CD4-positive, alpha-beta T cell treated with Interleukin-4 for 4 hours (primary cell): ENCODE measurements around the gene ALKBH3.

Experiments used
- DNase-seq: peaks from one replicate; pipeline ENCODE4 v3.0.0-alpha.2; 2020

The ALKBH3 gene

DNA sequence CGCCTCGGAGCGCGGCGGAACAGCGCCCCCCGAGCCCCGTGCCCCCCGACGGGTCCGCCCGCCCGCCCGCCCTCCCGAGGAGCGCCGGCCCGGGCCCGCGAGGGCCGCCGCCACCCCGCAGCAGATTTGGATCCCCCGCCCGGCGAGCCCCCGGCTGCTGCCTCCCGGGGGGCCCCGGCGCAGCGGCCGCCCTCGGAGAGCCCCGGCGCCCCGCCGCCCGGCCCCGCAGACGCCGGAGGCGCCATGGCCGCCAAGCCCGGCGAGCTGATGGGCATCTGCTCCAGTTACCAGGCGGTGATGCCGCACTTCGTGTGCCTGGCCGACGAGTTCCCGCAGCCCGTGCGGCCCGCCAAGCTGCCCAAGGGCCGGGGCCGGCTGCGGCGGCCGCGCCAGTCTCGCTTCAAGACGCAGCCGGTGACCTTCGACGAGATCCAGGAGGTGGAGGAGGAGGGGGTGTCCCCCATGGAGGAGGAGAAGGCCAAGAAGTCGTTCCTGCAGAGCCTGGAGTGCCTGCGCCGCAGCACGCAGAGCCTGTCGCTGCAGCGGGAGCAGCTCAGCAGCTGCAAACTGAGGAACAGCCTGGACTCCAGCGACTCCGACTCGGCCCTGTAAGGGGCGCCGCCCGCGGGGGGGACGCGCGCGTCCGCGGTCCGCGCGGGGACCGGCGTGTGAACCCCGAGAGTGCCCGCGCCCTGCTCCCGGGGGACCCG is 62.2 kb downstream of the ALKBH3 start:
- no peak for DNase-seq

DNA sequence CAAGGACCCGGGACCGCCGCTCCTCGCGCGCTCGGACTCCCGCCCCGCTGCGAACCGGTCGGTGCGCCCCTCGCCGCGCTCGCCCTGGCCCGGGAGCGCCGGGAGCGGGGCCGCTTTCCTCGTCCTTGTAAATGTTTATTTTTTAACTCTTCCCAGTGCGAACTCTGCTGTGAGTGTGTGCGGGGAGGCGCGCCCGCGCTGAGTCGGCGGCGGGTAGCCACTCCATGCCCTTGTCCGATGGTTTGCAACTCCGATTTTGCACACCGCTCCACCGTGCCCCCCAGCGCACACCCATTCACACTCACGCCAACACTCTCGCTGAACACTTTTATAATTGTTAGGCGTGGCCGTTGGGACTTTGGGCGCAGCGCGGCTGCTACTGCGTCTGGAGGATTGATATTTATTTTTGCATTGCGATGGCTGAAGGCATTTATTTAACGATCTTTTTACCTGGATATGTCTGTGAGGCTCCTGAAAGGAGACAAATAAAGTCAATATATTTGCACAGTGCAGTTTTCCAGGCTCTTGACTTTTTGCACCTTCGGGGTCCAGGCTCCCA is 62.8 kb downstream of the ALKBH3 start:
- DNase-seq, result no peak

DNA sequence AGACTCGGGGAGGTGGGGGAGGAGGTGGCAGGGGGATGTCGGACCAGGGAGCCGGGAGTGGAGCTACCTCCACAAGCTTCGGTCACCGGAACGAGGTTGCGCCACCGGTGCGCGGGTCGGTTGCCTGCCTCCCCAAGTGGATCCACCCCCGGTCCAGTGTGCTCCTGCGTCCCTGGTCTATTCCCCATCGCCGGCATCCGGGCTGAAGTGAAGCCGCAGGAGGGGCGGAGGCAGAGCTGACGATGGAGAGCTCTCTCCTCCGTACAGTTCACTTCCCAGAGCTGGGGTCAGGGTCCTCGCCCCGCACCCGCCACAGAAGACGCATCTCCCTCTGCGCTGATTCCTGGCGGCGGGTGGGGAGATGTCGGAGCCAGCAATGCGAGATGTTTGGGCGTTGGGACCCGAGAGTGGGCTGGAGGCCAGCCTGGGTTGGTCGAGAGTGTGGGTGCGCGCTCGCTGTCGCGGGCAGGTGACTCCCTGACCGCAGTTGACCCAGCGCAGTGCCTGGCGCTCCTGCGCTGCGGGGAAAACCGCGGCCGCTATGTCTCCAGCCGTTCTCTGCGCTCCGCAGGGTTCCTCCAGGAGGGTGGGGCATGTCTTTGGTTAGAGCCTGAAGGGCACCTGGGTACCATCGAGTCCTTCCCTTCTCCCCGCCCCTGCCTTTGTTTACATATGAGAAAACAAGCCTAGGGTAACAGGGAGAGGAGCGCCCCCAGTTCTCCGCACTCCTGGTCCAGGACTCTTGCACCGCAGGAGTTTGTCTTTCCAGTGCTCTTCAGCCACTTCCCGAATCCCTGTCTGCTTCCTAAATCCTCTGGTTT is 63.5 kb downstream of the ALKBH3 start:
- no peak for DNase-seq

DNA sequence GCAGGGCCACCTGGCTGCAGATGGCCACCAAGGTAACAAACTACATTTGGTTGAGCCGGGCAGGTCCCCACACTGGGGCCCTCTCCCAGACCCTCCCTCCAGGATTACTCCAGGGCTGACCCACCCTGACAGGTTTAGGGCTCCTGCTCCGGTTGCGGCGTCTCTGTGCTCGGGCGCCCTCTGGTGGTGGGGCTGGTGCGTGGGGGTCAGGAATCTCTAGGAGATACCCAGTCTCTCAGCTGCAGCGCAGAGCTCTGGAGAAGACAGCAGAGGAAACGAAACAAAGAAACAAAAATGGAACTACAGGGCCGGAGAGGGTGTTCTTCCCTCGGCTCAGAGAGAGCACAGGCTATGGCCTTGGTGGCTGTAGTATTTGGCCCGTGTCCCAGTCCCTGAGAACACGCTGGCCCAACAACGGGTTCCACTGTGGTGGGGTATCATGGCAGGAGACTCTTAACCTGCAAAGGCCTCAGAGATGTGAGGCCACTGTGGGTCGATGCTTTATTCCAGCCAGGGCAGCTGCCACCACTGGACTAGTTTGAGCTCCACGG is 64.2 kb downstream of the ALKBH3 start:
- DNase-seq, result peak; percentile 38

DNA sequence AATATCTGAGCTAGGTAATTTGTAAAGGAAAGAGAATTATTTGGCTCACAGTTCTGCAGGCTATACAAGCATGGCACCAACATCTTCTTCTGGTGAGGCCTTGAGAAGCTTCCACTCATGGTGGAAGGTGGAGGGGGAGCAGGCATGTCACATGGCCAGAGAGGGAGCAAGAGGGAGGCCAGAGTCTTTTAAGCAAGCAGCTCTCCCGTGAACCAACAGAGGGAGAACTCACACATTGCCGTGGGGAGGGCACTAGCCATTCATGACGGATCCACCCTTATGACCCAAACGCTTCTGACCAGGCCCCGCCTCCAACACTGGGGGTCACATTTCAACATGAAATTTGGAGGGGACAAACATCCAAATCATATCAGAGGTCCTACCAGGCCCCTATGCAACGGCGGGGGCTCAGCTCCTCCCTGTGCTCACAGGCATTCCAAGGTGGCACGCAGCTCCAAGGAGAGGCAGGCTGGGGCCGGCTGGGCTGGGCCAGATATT is 66.4 kb downstream of the ALKBH3 start:
- no peak for DNase-seq

DNA sequence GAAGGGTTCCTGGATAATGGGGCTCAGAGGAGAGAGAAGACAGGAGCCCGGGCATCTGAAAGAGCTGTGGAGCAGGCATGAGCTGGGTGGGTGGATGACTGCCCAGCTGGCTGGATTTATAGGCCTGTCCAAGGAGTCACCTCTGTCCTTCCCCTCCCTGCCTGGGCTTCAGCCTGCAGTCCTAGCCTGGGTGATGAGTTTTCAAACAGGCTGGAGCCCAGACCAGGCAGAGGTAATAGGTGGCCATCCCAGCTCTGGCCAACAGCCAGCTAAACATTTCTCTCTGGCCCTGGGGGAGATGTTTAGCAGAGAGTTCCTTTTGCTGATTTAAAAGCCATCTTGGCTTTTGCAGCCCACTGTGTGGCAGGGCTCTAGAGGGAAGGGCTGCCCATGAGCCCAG is 67.2 kb downstream of the ALKBH3 start:
- DNase-seq, result no peak

DNA sequence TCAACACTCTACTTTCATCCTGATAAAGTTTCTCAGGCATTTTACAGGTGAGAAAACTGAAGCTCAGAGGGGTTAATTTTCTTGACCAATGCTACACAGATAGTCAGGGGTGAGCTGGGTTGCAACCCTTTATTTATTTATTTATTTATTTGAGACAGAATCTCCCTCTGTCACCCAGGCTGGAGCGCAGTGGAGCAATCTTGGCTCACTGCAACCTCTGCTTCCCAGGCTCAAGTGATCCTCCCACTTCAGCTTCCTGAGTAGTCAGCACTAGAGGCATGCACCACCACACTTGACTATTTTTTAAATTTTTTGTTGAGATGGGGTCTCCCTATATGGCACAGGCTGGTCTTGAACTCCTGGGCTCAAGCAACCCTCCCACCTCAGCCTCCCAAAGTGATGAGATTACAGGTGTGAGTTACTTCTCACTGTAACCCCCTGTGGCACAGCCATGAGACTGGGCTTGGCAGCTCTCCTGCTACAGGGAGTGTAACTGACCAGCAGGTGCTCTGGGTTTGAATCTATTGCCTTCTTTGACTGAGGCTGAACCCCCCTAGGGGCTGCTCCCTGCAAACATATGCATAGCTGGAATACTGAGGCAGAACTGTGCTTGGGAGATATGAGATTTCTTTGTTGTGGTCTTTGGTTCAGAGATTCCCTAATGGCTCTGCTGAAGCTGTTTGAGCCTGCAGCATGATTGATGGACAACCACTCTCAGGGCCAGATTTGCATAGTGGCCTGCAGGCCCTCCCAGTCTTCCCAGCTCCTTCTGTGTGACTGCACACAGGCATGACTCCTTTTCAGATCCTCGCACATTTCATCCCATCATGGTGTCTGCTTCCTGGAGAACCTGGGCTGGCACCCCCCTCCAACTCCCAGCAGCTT is 68.0 kb downstream of the ALKBH3 start:
- DNase-seq, result no peak

DNA sequence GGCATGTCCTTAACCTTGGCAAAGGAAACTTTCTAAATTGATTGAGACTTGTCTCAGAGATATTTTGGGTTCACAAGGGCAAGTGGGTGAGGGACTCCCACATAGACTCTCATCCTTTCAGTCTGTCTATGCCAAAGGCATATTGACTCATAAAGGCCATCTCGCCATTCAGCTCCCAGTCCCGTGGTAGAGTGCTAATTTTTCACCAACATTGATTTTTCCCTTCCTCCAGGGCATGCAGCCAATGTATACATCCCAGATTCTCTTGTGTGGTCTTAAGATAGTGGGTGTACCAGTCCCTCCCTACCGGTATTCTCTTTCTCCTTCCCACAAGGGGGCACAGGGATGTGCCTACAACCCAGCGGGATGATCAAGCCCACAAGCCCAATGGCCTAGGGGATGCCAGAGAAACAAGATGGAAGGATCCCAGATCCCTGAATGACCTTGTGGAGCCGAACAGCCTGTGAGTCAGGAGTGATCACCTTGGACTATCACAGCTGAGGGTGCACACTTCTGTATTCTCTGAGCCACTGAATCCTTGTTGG is 69.8 kb downstream of the ALKBH3 start:
- DNase-seq, result no peak

DNA sequence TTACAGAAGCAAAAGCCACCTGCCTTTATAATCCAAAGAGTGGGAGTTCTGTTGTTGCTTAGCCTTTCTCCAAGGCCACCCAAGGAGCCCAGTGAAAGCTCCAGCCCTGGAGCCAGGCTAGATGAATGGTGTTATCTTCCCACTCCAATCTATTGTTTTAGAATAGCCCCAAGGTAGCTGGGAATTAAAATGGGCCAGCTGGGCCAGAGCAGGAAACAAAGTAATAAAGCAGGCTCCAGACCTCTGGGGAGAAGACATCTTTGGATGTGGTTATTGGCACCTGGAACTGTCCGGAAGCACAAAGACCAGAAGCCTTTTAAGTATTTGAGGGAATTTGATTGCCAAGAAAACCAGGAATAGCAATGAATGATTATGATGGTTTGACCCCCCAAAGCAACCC is 70.6 kb downstream of the ALKBH3 start:
- DNase-seq, result no peak

DNA sequence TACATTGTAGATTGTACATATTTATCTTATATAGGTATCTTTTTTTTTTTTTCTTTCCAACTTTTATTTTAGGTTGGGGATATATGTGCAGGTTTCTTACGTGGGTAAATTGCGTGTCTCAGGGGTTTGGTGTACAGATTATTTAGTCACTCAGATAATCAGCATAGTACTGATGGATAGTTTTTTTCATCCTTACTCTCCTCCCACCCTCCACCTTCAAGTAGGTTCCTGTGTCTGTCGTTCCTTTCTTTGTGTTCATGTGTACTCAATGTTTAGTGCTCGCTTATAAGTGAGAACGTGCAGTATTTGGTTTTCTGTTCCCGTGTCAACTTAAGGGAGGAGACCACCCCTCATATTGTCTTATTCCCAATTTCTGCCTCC is 71.4 kb downstream of the ALKBH3 start:
- DNase-seq, result no peak

DNA sequence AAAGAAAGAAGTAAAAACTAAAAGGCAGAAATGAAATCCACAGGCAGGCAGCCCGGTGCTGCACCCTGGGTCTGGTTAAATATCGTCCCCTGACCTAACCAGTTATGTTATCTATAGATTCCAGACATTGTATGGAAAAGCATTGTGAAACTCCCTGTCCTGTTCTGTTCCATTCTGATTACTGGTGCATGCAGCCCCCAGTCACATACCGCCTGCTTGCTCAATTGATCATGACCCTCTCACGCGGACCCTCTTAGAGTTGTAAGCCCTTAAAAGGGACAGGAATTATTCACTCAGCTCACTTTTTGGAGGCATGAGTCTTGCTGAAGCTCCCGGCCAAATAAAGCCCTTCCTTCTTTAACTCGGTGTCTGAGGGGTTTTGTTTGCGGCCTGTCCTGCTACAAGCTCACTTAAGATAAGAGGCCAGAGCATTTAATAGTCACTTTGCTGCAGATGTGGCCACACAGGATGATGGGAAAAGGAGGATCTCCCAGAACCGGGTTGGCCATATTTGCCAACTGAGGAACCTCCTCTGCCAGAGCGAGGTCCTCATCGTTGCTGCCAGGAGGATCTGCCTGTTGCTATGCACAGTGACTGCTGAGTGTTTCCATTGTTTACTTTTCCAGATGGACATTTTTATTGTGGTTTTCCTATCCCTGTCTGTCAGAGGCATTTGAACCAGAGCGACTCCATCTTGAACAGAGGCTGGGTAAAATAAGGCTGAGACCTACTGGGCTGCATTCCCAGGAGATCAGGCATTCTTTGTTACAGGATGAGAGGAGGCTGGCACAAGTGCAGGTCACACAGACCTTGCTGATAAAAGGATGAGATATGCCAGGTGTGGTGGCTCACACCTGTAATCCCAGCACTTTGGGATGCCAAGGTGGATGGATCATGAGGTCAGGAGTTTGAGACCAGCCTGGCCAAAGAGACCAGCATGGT is 72.0 kb downstream of the ALKBH3 start:
- DNase-seq, result no peak

DNA sequence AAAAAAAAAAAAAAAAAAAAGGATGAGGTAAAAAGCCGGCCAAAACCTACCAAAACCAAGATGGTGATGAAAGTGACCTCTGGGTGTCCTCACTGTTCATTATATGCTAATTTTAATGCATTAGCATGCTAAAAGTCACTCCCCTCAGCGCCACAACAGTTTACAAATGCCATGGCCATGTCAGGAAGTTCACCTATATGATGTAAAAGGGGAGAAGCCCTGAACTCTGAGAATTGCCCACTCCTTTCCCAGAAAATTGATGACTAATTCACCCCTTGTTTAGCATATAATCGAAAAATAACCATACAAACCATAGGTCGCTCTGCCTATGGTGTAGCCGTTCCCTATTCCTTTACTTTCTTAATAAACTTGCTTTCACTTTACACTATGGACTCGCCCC is 72.9 kb downstream of the ALKBH3 start:
- no peak for DNase-seq

DNA sequence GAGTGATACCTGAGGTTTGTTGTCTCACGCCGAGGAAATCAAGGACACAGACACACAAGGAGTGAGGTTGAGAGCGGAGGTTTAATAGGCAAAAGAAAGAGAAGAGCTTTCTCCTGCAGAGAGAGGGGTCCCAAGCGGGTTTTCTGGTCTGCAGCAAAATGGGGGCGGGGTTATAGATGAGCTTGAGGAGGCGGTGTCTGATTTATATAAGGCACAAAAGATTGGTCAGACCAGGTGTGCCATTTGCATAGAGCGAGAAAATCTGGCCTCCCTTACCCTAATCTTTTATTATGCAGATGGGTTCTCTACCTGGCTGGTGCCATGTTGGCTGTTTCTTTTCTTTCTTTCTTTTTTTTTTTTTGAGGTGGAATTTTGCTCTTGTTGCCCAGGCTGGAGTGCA is 73.6 kb downstream of the ALKBH3 start:
- no peak for DNase-seq

DNA sequence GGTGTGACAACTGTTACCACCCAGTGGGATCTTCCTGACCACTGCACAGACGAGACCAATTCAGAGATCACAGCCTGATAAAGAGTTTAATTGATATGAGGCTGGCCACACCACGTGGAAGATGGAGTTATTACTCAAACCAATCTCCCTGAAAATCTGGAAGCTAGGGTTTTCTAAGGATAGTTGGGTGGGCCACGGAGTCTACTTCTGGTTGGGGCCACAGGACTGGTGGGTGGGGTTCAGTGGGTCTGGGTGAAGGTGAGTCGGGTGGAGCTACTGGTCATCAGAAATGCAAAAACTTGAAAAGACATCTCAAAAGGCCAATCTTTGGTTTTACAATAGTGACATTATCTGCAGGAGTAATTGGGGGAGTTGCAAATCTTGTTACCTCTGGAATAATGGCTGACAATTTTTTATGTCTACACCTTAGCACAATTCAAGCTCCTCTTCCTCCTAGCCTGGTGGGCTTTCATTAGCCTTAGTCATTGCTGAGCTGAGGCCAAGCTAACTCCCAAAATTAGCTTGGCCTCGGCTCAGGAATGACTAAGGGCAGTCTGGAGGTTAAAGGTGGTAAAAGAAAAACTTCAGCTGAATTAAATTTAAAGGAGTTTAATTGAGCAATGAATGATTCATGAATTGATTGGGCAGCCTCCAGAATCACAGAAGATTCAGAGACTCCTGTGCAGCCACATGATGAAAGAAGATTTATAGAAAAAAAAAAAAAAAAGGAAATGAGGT is 74.9 kb downstream of the ALKBH3 start:
- no peak for DNase-seq

DNA sequence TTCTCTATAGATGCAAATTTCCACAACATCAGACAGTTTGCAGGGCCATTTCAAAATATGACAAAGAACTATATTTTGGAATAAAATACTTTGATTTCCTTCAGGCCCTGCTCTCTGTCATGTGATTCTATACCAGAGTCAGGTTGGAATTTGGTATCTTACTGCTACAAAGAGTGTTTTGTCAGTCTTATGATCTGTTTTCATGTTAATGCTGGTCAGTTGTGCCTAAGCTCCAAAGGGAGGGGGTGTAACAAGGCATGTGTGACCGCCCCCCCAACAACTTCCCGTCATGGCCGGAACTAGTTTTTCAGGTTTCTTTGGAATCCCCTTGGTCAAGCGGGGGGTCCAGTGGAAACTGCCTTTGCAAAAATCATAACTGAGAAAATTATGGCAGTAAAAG is 76.9 kb downstream of the ALKBH3 start:
- no peak for DNase-seq

DNA sequence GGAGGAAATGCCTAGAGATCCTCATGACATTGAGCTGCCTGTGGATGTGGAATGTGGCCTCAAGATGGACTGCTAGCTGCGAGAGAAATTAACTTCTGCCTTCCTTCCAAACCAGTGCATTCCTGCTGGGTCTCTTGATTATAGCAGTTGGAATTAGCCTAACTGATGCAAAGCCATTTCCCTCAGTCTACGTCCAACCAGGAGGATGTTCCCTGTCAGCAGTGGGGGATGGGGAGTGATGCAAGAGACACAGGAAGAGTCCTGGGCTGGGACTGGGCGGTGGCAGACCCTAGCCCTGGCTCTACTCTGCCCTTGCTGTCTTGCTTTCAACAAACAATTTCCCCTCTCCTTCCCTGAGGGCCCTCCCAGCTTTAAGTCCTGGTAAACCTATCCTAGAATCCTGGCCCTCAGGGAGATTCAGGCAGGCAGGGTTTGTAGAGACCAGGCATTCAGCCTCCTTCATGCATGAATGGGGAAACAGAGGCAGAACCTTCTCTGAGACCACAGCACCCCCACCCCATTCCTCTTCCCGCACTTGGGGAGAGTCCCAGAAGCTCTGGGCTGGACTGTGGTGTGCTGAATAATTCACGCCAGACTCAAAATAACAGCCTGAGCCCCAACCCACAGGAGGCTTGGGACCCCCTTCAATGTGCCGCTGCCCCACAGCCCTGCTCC is 78.8 kb downstream of the ALKBH3 start:
- DNase-seq, result no peak

DNA sequence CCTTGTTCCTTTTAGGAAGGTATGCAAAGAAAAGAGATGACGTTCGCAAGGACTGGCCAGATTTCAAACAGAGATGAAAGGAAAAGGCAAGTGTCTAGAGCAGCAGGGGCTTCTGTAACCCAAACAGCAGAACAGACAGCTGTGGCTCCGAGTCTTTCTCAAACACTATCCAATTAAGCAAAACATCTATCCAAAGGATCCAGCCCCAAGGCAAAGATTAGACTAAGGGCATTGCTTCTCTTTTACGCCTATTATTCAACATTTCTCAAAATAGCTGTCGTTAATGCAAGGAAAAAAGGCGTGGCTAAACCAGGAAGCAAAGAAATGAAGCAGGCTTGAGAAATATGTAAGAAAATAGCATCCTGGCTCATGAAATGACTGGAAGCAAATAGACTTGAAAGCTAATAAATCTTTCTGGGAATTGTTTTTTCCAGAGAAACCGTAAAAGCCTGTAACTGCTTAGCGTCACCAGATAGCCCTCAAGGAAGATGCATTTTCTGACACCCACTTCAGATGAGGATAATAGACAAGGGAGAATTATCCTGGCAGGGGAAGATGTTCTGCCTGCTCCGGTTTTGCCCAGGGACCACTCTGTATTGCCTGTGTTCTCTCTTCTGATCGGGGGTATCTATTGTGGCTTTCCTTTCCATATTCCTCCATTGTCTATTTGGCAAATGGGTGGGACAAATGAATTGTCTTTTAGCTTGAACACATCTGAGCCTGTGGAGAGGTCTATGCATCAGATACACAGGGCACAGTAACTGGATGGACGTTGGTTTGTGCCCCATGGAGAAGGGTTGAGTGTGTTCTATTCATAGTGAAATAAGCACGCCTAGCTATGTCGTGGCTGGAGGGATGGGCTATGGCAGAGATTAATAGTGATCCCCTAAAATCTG is 82.0 kb downstream of the ALKBH3 start:
- DNase-seq, result no peak

DNA sequence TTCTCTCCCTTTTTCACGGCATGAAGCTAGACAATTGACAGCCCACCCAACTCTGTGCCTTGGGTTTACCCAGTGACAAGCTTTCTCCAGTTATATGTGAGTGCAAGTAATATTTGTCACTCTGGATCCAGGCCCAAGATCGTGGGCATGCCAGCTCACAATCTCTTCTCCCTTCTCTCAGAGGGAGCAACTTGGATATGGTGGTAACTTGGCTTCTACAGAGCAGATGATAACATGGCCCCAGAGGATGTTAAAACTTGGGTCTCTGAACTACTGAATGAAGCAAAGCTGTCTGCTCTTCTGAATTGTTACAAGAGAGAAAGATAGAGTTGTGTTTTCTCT is 82.6 kb downstream of the ALKBH3 start:
- DNase-seq, result no peak

DNA sequence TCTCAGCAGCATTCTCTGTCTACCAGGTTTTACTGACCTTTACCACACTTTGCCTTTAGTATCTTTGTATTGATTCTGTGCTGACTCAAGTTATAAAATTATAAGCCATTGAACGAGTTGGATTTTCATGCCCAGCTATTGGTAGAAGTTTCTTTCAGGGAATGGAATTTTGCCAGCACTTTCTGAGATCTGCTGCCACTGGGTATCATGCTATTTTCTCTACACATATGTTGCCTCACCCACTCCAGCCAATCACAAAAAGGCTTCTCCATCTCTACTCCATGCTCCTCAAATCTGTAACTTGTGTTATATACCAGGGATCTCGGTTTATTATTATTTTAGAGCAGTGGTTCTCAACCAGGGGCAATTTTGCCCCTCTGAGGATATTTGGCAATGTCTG is 87.0 kb downstream of the ALKBH3 start:
- DNase-seq, result no peak
